Omental fat pad (tissue), 4 donors: Measurements from ENCODE around the gene SPATA31C1. TPM values are rescaled to one million over a fixed set of nuclear protein-coding genes. Genes with fewer than 3 reads are reported as not detected.
"Not testable (repeated sequence)": the region's sequence is repeated elsewhere in the genome, so short reads cannot be mapped to it uniquely, and the experiment has no call there.

Source experiments
- ATAC-seq: fragments of 150-250 bp; one replicate; pipeline ENCODE4 v1.9.1; 2016; ENCODE audit warnings: mild to moderate bottlenecking, moderate library complexity; ENCODE audit not compliant: low FRiP score
- DNase-seq: peaks from one replicate; pipeline ENCODE4 v3.0.0-alpha.2; 2019; ENCODE audit warnings: low spot score
- CTCF ChIP-seq, 3 donors: fragments of 450-650 bp; IDR thresholded peaks; one replicate each; pipeline ENCODE4 v1.5.1; 2016 to 2017; ENCODE audit warnings: antibody characterized with exemption in 3 of 3, mild to moderate bottlenecking in 3 of 3, moderate library complexity in 2 of 3
- total RNA-seq, 4 donors: library from RNA; depleted of rRNA; stranded (reverse); fragments of >200 nt; gene quantifications; one replicate each; pipeline ENCODE4 v1.1.0, GENCODE V29; 2016

The SPATA31C1 gene
- total RNA-seq, 4 donors from 2014 or later = not detected

GRCh38 chr9:87891754-87892153, 26.0 kb upstream of the SPATA31C1 start:
- no peak for TF ChIP-seq CTCF (IDR thresholded peaks at IDR 0.05)
- DNase-seq (no peak), ATAC-seq (no peak)

GRCh38 chr9:87892956-87893355, 24.8 kb upstream of the SPATA31C1 start:
- no peak for ATAC-seq
- DNase-seq = no peak
- no peak for TF ChIP-seq CTCF (IDR thresholded peaks at IDR 0.05)

- no peak for ATAC-seq
- no peak for TF ChIP-seq CTCF (IDR thresholded peaks at IDR 0.05)
- DNase-seq = no peak
Observed at GRCh38 chr9:87894998-87895625, 22.6 kb upstream of the SPATA31C1 start.

GRCh38 chr9:87896891-87897290, 20.9 kb upstream of the SPATA31C1 start:
- DNase-seq = no peak
- no peak for ATAC-seq

GRCh38 chr9:87898151-87898550, 19.6 kb upstream of the SPATA31C1 start:
- no peak for ATAC-seq
- no peak for DNase-seq
- no peak for TF ChIP-seq CTCF (IDR thresholded peaks at IDR 0.05)

More at GRCh38 chr9:87896891-87897290, 20.9 kb upstream of the SPATA31C1 start:
- no peak for TF ChIP-seq CTCF (IDR thresholded peaks at IDR 0.05)

- not testable (repeated sequence) for ATAC-seq, DNase-seq
Observed at GRCh38 chr9:87902371-87902770, 15.4 kb upstream of the SPATA31C1 start.

GRCh38 chr9:87909310-87910041, 8.3 kb upstream of the SPATA31C1 start:
- no peak for DNase-seq
- TF ChIP-seq CTCF (IDR thresholded peaks at IDR 0.05) = no peak
- ATAC-seq = no peak
